Measurements from ENCODE around the gene SAMHD1. TPM values are rescaled to one million over a fixed set of nuclear protein-coding genes. Genes with fewer than 3 reads are reported as not detected.
"Not testable (repeated sequence)": the region's sequence is repeated elsewhere in the genome, so short reads cannot be mapped to it uniquely, and the experiment has no call there.

The SAMHD1 gene
- total and polyA plus RNA-seq, 2 experiments from 2014 or later = 7.3 to 10.3 TPM

DNA sequence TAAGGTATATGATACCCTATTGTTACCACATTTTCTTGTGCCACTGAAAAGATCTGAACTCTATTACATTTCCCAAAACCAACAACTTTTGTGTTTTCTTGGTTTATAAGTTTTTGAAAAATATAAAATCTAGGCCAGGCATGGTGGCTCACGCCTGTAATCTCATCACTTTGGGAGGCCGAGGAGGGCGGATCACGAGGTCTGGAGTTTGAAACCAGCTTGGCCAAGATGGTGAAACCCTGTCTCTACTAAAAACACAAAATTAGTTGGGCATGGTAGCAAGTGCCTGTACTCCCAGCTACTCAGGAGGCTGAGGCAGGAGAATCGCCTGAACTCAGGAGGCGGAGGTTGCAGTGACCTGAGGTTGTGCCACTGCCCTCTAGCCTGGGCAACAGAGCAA lies 34.3 kb downstream of the SAMHD1 start:
- Histone ChIP-seq H3K36me3 (no peaks in the 10 kb centered on the region), H3K9me3 (ENCODE audit: low read depth) (no peaks in the 10 kb centered on the region), H3K4me3 (no peak overlapping the region), H3K27ac (no peak overlapping the region), H3K27me3 (no peaks in the 10 kb centered on the region), H3K4me1 (ENCODE audit: low read depth) (no peaks in the 10 kb centered on the region)
- TF ChIP-seq, protein P1, sequence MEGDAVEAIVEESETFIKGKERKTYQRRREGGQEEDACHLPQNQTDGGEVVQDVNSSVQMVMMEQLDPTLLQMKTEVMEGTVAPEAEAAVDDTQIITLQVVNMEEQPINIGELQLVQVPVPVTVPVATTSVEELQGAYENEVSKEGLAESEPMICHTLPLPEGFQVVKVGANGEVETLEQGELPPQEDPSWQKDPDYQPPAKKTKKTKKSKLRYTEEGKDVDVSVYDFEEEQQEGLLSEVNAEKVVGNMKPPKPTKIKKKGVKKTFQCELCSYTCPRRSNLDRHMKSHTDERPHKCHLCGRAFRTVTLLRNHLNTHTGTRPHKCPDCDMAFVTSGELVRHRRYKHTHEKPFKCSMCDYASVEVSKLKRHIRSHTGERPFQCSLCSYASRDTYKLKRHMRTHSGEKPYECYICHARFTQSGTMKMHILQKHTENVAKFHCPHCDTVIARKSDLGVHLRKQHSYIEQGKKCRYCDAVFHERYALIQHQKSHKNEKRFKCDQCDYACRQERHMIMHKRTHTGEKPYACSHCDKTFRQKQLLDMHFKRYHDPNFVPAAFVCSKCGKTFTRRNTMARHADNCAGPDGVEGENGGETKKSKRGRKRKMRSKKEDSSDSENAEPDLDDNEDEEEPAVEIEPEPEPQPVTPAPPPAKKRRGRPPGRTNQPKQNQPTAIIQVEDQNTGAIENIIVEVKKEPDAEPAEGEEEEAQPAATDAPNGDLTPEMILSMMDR (IDR thresholded peaks at IDR 0.05; ENCODE audit: low read depth, low read length) = no peak
- no peak for DNase-seq (ENCODE audit: low read depth in 1 of 2, low spot score in 1 of 2)

DNA sequence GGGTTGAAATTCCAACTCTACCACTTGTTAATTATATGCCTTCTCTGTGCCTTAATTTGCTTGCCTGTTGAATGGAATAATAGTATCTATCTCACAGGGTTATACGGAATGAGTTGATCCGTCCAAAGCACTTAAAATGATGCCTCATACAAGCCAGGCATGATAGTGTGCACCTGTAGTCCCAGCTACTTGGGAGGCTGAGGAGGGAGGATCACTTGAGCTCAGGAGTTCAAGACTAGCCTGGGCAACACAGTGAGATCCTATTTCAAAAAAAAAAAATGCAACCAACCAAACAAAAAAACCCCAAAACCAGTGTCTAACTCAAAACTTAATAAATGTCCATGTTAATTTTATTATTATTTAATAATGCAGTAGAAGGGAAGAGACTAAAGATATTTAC lies 35.3 kb downstream of the SAMHD1 start:
- Histone ChIP-seq H3K4me3 (no peak overlapping the region), H3K27me3 (no peaks in the 10 kb centered on the region), H3K36me3 (no peaks in the 10 kb centered on the region), H3K9me3 (ENCODE audit: low read depth) (no peaks in the 10 kb centered on the region), H3K4me1 (ENCODE audit: low read depth) (no peaks in the 10 kb centered on the region), H3K27ac (no peak overlapping the region)
- no peak for DNase-seq (ENCODE audit: low read depth in 1 of 2, low spot score in 1 of 2)
- TF ChIP-seq, protein P1 (IDR thresholded peaks at IDR 0.05; ENCODE audit: low read depth, low read length) = no peak

DNA sequence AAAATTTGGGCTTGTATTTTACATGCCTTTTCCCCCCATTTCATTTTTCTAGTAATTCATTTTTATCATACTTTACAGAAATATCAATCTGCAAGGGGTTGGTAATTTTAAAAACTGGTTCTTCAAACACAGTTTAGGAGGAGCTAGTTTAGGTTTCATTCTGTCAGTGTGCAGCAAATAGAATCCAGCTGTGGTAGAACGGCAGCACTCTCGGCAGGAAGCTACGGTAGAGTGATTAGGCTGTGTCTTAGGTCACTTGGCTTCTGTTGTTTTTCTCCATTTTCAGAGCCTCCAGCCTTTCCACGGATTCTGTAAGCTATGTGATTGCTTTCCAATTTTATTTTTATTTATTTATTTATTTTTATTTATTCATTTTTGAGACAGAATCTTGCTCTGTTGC lies 42.9 kb downstream of the SAMHD1 start:
- Histone ChIP-seq H3K4me1 (ENCODE audit: low read depth) (no peaks in the 10 kb centered on the region), H3K9me3 (ENCODE audit: low read depth) (no peaks in the 10 kb centered on the region), H3K36me3 (no peaks in the 10 kb centered on the region), H3K4me3 (no peak overlapping the region), H3K27ac (no peak overlapping the region), H3K27me3 (no peaks in the 10 kb centered on the region)
- peak in 1 of 2 donors; percentile 21 for DNase-seq (ENCODE audit: low read depth in 1 of 2, low spot score in 1 of 2)
- TF ChIP-seq, protein P1 (IDR thresholded peaks at IDR 0.05; ENCODE audit: low read depth, low read length) = no peak

DNA sequence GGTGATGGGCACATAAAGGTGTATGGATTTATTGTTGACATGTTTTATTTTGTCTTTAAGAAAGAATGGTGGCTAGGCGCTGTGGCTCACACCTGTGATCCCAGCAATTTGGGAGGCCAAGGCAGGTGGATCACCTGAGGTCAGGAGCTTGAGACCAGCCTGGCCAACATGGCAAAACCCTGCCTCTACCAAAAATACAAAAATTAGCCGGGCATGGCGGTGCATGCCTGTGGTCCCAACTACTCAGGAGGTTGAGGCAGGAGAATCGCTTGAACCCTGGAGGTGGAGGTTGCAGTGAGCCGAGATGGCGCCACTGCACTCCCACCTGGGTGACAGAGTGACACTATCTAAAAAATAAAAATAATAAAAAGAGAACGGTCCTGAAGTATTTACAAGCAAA lies 45.4 kb downstream of the SAMHD1 start:
- not testable (repeated sequence) for H3K4me1 ChIP-seq (ENCODE audit: low read depth); H3K9me3 ChIP-seq (ENCODE audit: low read depth); H3K36me3 ChIP-seq; DNase-seq (ENCODE audit: low read depth in 1 of 2, low spot score in 1 of 2); H3K4me3 ChIP-seq; H3K27ac ChIP-seq; H3K27me3 ChIP-seq

DNA sequence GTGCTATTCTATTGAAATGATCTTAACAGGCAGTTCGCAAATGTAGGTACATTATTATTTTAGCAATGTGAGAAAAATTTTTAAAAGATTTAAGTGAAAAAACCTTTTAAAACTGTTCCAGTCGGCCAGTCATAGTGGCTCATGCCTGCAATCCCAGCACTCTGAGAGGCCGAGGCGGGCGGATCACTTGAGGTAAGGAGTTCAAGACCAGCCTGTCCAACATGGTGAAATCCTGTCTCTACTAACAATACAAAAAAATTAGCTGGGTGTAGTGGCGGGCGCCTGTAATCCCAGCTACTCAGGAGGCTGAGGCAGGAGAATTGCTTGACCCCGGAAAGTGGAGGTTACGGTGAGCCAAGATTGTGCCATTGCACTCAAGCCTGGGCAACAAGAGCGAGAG lies 45.9 kb downstream of the SAMHD1 start:
- H3K27me3 ChIP-seq; H3K4me1 ChIP-seq (ENCODE audit: low read depth); H3K27ac ChIP-seq; H3K36me3 ChIP-seq; H3K4me3 ChIP-seq; H3K9me3 ChIP-seq (ENCODE audit: low read depth); DNase-seq (ENCODE audit: low read depth in 1 of 2, low spot score in 1 of 2): not testable (repeated sequence)

DNA sequence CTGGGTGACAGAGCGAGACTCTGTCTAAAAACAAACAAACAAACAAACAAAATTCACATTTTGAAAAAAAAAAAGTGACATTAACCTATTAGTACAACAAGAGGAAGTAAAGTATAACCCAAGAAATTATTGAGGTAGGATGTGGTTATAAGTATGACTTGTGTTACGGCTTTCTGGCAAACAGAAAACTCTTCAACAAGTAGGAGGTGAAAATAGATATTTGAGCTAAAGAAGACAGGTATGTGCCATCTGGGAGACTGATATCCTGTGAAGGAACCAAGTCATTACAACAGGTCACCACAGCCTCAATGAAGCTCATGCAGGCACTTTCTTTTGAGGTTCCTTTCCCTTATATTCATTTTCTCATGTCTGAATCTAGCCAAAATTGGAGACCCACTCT lies 46.8 kb downstream of the SAMHD1 start:
- Histone ChIP-seq H3K4me3 (no peak overlapping the region), H3K9me3 (ENCODE audit: low read depth) (no peaks in the 10 kb centered on the region), H3K36me3 (no peaks in the 10 kb centered on the region), H3K27me3 (no peaks in the 10 kb centered on the region), H3K4me1 (ENCODE audit: low read depth) (no peaks in the 10 kb centered on the region), H3K27ac (no peak overlapping the region)
- TF ChIP-seq, protein P1 (IDR thresholded peaks at IDR 0.05; ENCODE audit: low read depth, low read length) = no peak
- no peak for DNase-seq (ENCODE audit: low read depth in 1 of 2, low spot score in 1 of 2)

DNA sequence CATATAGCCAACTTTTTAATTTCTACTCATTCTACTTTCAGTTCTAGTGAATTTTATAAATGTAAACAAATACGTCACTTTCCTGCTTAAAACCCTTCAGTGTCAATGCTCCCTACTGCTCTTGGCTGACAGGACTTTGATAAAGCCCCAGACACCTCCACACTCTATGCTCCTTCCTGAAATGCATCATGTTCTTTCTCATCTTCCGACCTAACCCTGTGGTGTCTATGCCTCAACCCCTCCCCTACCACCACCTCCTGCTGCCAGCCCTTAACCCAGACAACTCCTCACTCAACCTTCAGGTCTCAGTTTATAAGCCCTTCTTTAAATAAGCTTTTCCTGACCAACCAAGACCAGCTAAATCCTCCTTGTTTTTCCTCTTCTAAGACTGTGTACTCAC lies 56.5 kb downstream of the SAMHD1 start:
- Histone ChIP-seq H3K27ac (no peak overlapping the region), H3K4me3 (no peak overlapping the region), H3K4me1 (ENCODE audit: low read depth) (no peaks in the 10 kb centered on the region), H3K9me3 (ENCODE audit: low read depth) (no peaks in the 10 kb centered on the region), H3K36me3 (no peaks in the 10 kb centered on the region), H3K27me3 (no peaks in the 10 kb centered on the region)
- no peak for DNase-seq (ENCODE audit: low read depth in 1 of 2, low spot score in 1 of 2)
- TF ChIP-seq, protein P1 (IDR thresholded peaks at IDR 0.05; ENCODE audit: low read depth, low read length) = no peak
